PC-9 (cell line): Measurements from ENCODE around the gene CNGB1.

Experiments used
- CTCF ChIP-seq: fragments of 200-600 bp; sonication (generic); conservative IDR thresholded peaks from 2 replicates; pipeline ENCODE4 v1.6.1; 2017; ENCODE audit warnings: mixed run types, antibody characterized with exemption, mild to moderate bottlenecking, moderate library complexity
- EZH2 ChIP-seq: fragments of 200-600 bp; sonication (generic); IDR thresholded peaks from 2 replicates; pipeline ENCODE4 v1.8.0; 2017; ENCODE audit warnings: antibody characterized with exemption, low read depth

DNA sequence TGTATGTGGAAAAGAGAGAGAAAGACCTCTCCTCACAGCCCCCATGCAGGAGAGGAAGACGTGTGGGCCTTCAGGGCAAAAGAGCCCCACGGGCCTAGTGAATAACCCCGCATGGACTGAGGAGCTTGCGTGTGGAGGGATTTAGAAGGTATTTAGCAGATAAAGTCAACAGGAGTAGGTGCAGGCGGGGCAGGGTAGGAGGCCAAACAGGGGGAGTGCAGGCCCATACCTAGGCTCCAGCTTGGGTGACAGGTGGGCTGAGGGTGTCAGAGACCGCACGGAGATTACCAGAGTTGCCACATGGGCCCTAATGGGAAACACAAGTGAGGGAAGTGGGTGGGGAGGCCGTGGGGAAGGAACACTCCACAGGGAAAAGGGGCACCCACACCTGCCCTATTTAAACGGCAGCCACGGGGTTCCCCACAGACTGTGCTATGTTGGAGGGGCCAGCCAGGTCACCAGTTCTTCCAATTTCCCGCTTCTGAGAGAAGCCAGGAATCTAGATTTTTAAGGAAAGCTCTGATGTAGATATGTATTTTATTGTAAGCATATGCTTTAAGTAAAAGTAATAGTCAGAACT is 8.2 kb upstream of the CNGB1 start:
- no peak for TF ChIP-seq CTCF
- TF ChIP-seq EZH2: no peak
